Parathyroid adenoma (tissue), 2 donors: ENCODE data around the gene DCP1B.

ENCODE experiments used
- H2AFZ ChIP-seq: fragments of 300-600 bp; sonication (generic); one replicate; pipeline ENCODE4 v1.7.0; 2017; ENCODE audit warnings: antibody characterized with exemption, mild to moderate bottlenecking
- H3K27ac ChIP-seq: fragments of 300-600 bp; sonication (generic); one replicate; pipeline ENCODE4 v1.7.0; 2017
- H3K27me3 ChIP-seq: fragments of 300-600 bp; sonication (generic); one replicate; pipeline ENCODE4 v1.7.0; 2017; ENCODE audit warnings: low read length; ENCODE audit not compliant: control insufficient read depth, insufficient read depth
- H3K36me3 ChIP-seq: fragments of 300-600 bp; sonication (generic); one replicate; pipeline ENCODE4 v1.7.0; 2017; ENCODE audit warnings: low read length; ENCODE audit not compliant: control insufficient read depth, insufficient read depth
- H3K4me1 ChIP-seq: fragments of 300-600 bp; sonication (generic); one replicate; pipeline ENCODE4 v1.7.0; 2017; ENCODE audit warnings: control low read depth
- H3K4me2 ChIP-seq: fragments of 300-600 bp; sonication (generic); one replicate; pipeline ENCODE4 v1.7.0; 2017; ENCODE audit warnings: low read length
- H3K4me3 ChIP-seq: fragments of 300-600 bp; sonication (generic); one replicate; pipeline ENCODE4 v1.7.0; 2017; ENCODE audit warnings: low read depth, low read length
- H3K79me2 ChIP-seq: fragments of 300-600 bp; sonication (generic); one replicate; pipeline ENCODE4 v1.7.0; 2017; ENCODE audit warnings: control low read depth
- H3K9ac ChIP-seq: fragments of 300-600 bp; sonication (generic); one replicate; pipeline ENCODE4 v1.7.0; 2017; ENCODE audit warnings: mild to moderate bottlenecking
- H3K9me3 ChIP-seq: fragments of 300-600 bp; sonication (generic); one replicate; pipeline ENCODE4 v1.7.0; 2017; ENCODE audit warnings: low read length; ENCODE audit not compliant: control insufficient read depth
- CTCF ChIP-seq: fragments of 300-600 bp; sonication (generic); IDR thresholded peaks from one replicate; pipeline ENCODE4 v1.7.0; 2017; ENCODE audit warnings: antibody characterized with exemption, mild to moderate bottlenecking
- donor health status: primary hyperparathyroidism.

DCP1B gene

GRCh38 chr12:2049604-2050540 is 45.6 kb upstream of the DCP1B start:
- no peaks in the 10 kb centered on the region for H3K27me3 ChIP-seq
- TF ChIP-seq CTCF, result no peak

GRCh38 chr12:2047752-2048151 is 43.5 kb upstream of the DCP1B start:
- Histone ChIP-seq H3K79me2 (no peaks in the 10 kb centered on the region), H3K27me3 (no peaks in the 10 kb centered on the region), H3K4me1 (no peaks in the 10 kb centered on the region), H3K9ac (no peak overlapping the region), H3K4me3 (no peak overlapping the region), H3K27ac (no peak overlapping the region), H3K4me2 (no peak overlapping the region), H3K9me3 (no peaks in the 10 kb centered on the region), H3K36me3 (no peaks in the 10 kb centered on the region), H2AFZ (no peak overlapping the region)
- no peak for TF ChIP-seq CTCF

More at GRCh38 chr12:2049604-2050540, 45.6 kb upstream of the DCP1B start:
- H3K9me3 ChIP-seq, result no peaks in the 10 kb centered on the region
- H3K4me3 ChIP-seq, result no peak overlapping the region
- H3K27ac ChIP-seq, result no peak overlapping the region
- H3K4me1 ChIP-seq, result no peaks in the 10 kb centered on the region
- no peaks in the 10 kb centered on the region for H3K36me3 ChIP-seq
- H3K4me2 ChIP-seq, result no peak overlapping the region
- no peaks in the 10 kb centered on the region for H3K79me2 ChIP-seq
- H2AFZ ChIP-seq, result no peak overlapping the region
- no peak overlapping the region for H3K9ac ChIP-seq

GRCh38 chr12:2046957-2047356 is 42.7 kb upstream of the DCP1B start:
- Histone ChIP-seq H3K79me2 (no peaks in the 10 kb centered on the region), H3K27ac (no peak overlapping the region), H3K36me3 (no peaks in the 10 kb centered on the region), H3K4me1 (no peaks in the 10 kb centered on the region), H3K9ac (no peak overlapping the region), H2AFZ (no peak overlapping the region), H3K9me3 (no peaks in the 10 kb centered on the region), H3K4me3 (no peak overlapping the region), H3K4me2 (no peak overlapping the region), H3K27me3 (no peaks in the 10 kb centered on the region)
- TF ChIP-seq CTCF, result no peak

- Histone ChIP-seq H3K4me1 (no peaks in the 10 kb centered on the region), H2AFZ (no peak overlapping the region), H3K9me3 (no peaks in the 10 kb centered on the region), H3K79me2 (no peaks in the 10 kb centered on the region), H3K4me3 (no peak overlapping the region), H3K4me2 (no peak overlapping the region), H3K36me3 (no peaks in the 10 kb centered on the region), H3K9ac (no peak overlapping the region), H3K27me3 (no peaks in the 10 kb centered on the region), H3K27ac (no peak overlapping the region)
- no peak for TF ChIP-seq CTCF
These were observed 39.9 kb upstream of the DCP1B start for GRCh38 chr12:2044165-2044564.

GRCh38 chr12:2043054-2043453 is 38.8 kb upstream of the DCP1B start:
- no peaks in the 10 kb centered on the region for H3K36me3 ChIP-seq
- no peaks in the 10 kb centered on the region for H3K27me3 ChIP-seq
- H3K27ac ChIP-seq, result no peak overlapping the region
- H3K4me1 ChIP-seq, result no peaks in the 10 kb centered on the region
- no peak overlapping the region for H3K4me3 ChIP-seq
- H3K9me3 ChIP-seq, result no peaks in the 10 kb centered on the region
- H3K9ac ChIP-seq, result no peak overlapping the region
- no peak overlapping the region for H2AFZ ChIP-seq
- H3K79me2 ChIP-seq, result no peaks in the 10 kb centered on the region
- H3K4me2 ChIP-seq, result no peak overlapping the region
- TF ChIP-seq CTCF, result no peak
